DND-41 (cell line): ENCODE data around the gene TLN1.

Source experiments
- CTCF ChIP-seq: IDR thresholded peaks from 2 replicates; pipeline ENCODE4 v1.5.1; 2012; ENCODE audit warnings: borderline replicate concordance, low read length, moderate library complexity, mild to moderate bottlenecking; ENCODE audit not compliant: poor library complexity, severe bottlenecking; ENCODE audit errors: extremely low read depth
- EZH2 ChIP-seq: IDR thresholded peaks from 3 replicates; pipeline ENCODE4 v1.6.1; 2012; ENCODE audit warnings: borderline replicate concordance, low read depth, mild to moderate bottlenecking, moderate library complexity, low read length, inconsistent platforms; ENCODE audit not compliant: severe bottlenecking

DNA sequence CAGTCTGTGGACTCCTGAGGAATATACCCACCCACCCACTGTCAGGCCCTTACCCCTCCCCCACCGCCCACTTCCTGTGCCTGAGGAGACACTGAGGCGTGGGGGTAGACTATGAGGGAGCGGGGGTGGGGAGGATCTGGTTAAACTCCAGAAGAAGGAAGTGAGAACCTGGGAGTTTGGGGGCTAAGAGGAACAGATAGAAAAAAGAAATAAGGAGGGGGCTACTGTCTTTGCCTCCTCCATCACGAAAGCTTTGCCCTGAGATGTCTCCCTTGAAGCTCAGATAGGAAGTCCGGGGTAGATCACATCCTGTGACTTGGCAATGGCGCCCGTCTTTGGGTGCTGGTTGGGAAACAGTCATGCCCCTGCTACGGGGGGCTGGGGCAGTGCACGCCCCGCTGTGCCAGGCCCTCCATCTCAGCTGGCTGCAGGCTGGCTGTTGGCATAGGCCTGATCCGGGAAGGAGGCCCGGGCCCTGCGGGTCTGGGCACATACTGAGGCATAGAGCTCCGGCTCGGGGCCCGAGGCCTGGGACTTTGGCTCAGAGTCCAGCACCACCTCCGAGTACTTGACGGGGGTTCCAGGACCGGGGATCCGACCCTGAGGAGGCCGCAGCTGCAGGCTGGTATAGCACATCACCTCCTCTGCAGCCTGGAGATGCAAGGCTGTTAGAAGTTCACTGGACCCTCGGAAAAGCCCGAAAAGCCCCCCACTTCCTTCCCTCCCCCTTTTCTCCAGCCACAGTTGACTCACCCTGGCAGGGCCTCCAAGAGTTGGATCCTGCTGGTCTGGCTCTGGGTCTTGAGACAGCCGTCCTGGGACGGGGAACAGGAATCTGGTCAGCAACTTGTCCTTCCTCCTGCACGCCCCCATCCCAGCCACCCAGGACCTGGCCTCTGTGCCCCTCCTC, 82.3 kb downstream of the TLN1 start:
- TF ChIP-seq CTCF (no peak), EZH2 (no peak)
